Retinal pigment epithelial cell (primary cell): ENCODE data around the gene PAF1.
A peak's percentile ranks its signal among the peaks of the same experiment; 100 is the strongest.

ENCODE experiments used
- DNase-seq: peaks from one replicate; pipeline ENCODE4 v3.0.0-alpha.2; 2010; ENCODE audit warnings: low read depth
- H3K4me3 ChIP-seq: 2 replicates; pipeline ENCODE4 v1.5.1; 2011; ENCODE audit warnings: mild to moderate bottlenecking, low read length, control low read depth, moderate library complexity
- CTCF ChIP-seq: conservative IDR thresholded peaks from 2 replicates; pipeline ENCODE4 v1.5.1; 2011; ENCODE audit warnings: low read depth, low read length, control low read depth, inconsistent platforms

PAF1 gene

DNA sequence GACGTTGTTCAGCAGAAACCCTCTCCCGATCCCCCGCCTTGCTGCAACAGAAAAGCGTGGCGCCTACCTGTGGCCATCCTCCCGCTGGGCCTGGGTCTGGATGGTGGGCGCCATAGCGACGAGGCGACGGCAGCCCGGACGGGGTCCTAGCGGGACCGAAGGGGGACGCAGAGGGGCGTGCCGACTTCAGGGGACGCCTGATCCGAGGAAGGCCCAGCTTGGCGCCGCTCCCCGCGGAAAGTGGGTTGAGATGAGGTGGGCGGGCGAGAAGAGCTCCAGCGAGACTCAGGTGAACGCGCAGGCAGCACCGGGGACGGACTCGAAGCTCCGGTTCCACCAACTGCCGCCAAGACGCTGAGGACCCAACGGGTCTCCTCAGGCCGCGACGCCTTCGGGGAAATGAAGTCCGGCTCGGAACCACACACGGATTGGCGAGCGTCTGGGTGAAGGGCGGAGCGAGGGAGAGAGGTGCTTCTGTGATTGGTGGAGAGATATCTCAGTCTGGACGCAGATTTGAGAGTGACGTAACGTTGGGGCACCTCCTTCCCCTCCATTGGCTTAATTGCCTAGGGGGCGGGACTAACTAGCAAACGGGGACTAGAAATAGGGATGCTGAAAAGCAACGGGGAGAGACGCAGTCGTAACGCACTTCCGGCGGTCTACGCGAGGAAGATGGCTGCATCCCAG is at the start of gene PAF1, which contains the start of gene MED29:
TSS of gene PAF1 (minus strand) at position 356 of the 687 bp plus-strand sequence. CDS start at position 114, 242 bp downstream.
TSS of gene MED29 (plus strand) at position 628 of the 687 bp plus-strand sequence. CDS start at position 673, 45 bp downstream.
- peak; percentile 17 for TF ChIP-seq CTCF
- peak within 1 kb of the TSS; percentile 97 for H3K4me3 ChIP-seq
- peak; percentile 98 for DNase-seq

DNA sequence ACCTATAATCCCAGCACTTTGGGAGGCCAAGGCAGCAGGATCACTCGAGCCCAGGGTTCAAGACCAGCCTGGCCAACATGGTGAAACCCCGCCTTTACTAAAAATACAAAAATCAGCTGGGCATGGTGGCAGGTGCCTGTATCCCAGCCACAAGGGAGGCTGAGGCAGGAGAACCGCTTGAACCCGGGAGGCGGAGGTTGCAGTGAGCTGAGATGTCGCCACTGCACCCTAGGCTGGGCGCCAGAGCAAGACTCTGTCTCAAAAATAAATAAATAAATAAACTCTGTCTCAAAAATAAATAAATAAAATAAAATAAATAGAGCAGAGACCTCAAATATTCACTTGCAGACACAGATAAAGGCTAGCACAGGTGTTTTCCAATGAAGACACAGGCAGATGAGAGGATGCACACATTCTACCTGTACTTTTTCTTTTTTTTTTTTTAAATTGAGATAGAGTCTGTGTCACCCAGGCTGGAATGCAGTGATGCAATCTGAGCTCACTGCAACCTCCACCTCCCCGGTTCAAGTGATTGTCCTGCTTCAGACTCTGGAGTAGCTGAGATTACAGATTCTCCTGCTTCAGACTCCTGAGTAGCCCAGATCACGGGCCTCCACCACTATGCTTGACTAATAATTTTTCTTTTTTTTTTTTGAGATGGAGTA is 47.5 kb upstream of the PAF1 start:
- no peak for TF ChIP-seq CTCF
- H3K4me3 ChIP-seq: no peak overlapping the region
- no peak for DNase-seq

DNA sequence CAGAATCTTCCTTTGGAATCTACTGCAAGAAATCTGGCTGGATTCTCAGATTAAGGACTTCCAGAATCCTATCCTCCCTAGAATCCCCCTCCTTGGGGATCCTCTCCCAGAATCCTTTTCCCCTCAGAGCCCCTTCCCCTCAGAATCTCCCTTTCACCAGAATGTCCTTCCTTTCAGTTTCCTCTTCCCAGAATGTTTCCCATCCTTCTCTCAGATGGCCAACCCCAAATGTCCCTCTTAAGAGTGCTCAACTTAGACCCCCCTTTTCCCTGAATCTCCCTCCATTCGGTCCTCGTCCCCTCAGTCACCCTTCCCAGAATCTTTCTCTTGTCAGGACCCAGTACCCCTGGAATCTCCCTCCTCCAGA is 45.4 kb upstream of the PAF1 start:
- TF ChIP-seq CTCF: no peak
- no peak for DNase-seq
- peak overlapping the region; percentile 99 for H3K4me3 ChIP-seq

DNA sequence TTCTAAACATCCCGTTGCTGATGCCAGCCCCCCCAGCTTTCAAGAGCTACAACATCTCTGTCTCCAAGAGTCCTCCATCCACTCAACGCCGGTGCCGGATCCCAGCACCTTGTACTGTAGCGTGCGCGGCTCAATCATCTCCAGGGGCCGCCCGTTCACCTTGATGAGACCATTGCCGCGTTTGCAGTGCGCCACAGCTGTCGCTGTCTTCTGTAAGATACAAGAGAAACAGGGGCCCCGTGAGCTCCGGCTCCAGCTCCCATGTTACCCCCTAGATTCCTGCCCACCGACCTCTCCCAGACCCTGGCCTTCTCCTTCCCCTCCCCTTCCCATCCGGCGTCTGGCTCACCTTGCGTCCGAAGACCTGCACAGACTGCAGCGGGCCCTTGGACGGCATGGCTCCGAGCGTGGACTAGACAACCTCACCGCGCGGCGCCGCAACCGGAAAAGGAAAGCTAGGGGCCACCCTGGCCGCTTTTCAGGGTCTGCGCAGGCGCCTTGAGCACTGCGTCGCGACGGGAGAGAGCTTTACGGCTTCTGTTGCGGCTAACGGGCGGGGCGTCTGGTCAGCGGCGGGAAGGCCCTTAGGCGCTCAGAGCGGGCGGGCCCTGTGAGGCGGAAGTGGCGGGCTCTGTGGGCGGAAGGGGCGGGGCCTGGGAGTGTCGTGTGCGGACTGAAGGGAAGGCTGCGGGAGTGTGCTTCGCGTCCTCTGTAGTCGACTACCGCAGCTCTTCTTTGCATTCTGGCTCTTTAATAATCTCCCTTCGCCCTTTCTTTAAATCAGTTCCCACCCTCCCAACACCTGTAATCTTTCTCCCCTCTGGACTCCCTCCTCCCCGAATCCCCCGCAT is 44.8 kb upstream of the PAF1 start, which contains the start of gene RPS16:
TSS of gene RPS16 (minus strand) at position 451 of the 851 bp plus-strand sequence. CDS start at position 397, 54 bp downstream.
- DNase-seq: peak; percentile 86
- peak within 1 kb of the TSS; percentile 99 for H3K4me3 ChIP-seq
- TF ChIP-seq CTCF: no peak

DNA sequence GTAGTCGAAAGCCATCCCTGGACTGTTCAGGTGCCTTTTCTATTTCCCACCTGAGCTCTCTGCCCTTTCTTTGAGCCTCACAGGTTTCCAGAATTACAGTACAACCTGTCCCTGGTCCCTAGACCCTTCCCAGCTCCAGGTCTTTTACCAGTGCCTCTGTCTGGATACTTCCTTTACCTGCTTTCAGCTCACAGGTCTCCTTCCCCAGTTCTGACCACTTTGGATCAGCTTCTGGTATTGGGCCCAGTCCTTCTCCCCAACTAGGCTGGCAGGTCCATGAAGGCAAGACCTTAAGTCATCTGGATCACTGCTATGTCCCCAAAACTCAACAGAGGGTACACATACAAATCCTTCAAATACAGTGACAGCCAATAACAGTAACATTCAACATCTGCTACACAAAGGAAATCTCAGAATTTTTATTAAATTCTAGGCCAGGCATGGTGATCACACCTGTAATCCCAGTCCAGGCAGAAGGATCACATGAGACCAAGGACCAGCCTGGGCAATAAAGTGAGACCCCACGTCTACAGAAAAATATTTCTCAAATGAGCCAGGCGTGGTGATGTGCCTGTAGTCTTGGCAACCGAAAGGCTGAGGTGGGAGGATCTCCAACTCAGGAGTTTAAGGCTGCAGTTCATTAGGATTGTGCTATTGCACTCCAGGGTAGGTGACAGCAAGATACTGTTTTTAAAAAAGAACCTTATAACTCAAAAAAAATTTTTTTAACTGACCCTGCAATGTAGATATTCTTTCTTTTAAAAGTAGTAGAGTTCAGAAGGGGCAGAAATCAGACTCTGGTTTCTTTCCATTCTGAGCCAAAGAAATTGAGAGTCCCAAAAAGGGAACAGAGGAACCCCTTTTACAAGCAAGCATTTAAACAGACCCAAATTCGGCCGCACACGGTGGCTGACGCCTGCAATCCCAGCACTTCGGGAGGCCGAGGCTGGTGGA is 43.5 kb upstream of the PAF1 start:
- peak overlapping the region; percentile 99 for H3K4me3 ChIP-seq
- no peak for DNase-seq
- TF ChIP-seq CTCF: no peak

DNA sequence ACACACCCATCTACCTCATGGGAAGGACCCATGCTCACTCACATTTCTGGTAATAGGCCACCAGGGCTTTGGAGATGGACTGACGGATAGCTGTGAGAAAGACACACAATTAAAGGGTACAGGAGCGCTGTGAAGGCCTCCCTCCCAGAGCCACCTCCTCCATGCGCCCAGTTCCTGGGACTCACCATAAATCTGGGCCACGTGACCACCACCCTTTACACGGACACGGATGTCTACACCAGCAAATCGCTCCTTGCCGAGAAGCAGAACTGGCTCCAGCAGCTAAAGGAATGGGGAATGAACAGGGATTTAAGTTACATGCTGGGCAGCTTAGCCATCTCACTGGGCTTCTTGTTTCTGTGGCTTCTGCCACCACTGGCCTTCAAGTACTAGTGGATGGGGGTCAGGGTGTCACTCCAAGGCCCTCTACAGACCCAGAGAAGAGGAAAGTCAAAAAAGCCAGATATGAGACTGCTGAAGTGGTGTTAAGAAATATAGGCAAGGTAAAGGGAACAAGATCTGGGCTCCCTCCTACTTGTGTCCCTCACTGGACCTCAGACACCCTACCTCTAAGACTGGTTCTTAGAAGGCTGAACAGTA is 42.7 kb upstream of the PAF1 start:
- TF ChIP-seq CTCF: no peak
- H3K4me3 ChIP-seq: no peak overlapping the region
- no peak for DNase-seq
